ENCODE data around the gene C2orf66.
A peak's percentile ranks its signal among the peaks of the same experiment; 100 is the strongest.

The C2orf66 gene

DNA sequence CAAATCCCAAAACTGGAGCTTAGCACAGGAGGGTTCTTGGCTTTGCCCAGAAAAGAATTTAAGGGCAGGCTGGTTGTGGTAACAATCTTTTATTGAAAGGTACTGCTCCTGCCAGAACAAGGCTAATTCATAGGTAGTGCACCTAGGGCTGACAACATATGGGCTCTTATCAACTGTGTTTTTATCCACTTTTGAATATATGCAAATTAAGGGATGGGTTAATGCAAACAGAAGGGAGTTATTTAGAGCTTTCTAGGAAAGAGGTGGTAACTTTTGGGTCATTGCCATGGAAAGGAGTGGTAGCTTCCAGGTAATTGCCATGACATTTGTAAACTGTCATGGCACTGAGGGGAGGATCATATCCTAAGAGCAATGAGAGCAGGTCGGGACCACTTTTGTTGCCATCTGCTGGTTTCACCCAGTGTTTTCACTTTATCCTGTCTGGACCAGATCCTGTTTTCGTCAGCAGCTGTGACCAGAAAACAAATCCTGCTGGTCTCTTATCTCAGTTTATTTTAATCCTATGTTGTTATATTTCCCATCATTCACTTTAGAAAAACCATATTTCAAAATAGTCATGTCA is 981 bp downstream of the C2orf66 start:
- Histone ChIP-seq H3K9me3 (ENCODE audit: insufficient read depth, low read length, severe bottlenecking) (no peaks in the 10 kb centered on the region), H3K4me3 (ENCODE audit: low read depth in 1 of 2, low read length in 2 of 2) (no peak overlapping the region), H3K4me1 (ENCODE audit: insufficient read depth, low read length) (no peaks in the 10 kb centered on the region), H4K20me1 (ENCODE audit: insufficient read depth, low read length) (no peaks in the 10 kb centered on the region), H3K27me3 (ENCODE audit: insufficient read depth, low read length, poor library complexity) (no peaks in the 10 kb centered on the region), H2AFZ (ENCODE audit: low read depth, low read length) (no peak overlapping the region), H3K36me3 (ENCODE audit: insufficient read depth, low read length) (no peaks in the 10 kb centered on the region), H3K9ac (ENCODE audit: low read depth, low read length) (no peak overlapping the region), H3K79me2 (ENCODE audit: insufficient read depth, low read length) (no peaks in the 10 kb centered on the region), H3K4me2 (ENCODE audit: insufficient read depth, low read length) (no peak overlapping the region), H3K27ac (ENCODE audit: low read length) (no peak overlapping the region)
- no peak for ATAC-seq (ENCODE audit: insufficient read depth, low read depth)
- DNase-seq: no peak
- TF ChIP-seq, protein P1, sequence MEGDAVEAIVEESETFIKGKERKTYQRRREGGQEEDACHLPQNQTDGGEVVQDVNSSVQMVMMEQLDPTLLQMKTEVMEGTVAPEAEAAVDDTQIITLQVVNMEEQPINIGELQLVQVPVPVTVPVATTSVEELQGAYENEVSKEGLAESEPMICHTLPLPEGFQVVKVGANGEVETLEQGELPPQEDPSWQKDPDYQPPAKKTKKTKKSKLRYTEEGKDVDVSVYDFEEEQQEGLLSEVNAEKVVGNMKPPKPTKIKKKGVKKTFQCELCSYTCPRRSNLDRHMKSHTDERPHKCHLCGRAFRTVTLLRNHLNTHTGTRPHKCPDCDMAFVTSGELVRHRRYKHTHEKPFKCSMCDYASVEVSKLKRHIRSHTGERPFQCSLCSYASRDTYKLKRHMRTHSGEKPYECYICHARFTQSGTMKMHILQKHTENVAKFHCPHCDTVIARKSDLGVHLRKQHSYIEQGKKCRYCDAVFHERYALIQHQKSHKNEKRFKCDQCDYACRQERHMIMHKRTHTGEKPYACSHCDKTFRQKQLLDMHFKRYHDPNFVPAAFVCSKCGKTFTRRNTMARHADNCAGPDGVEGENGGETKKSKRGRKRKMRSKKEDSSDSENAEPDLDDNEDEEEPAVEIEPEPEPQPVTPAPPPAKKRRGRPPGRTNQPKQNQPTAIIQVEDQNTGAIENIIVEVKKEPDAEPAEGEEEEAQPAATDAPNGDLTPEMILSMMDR (IDR thresholded peaks at IDR 0.05; ENCODE audit: borderline replicate concordance, extremely low read depth, low read length, poor library complexity, severe bottlenecking): peak; percentile 24
- TF ChIP-seq EZH2 (IDR thresholded peaks at IDR 0.05; ENCODE audit: borderline replicate concordance, low read depth, low read length, severe bottlenecking): no peak

DNA sequence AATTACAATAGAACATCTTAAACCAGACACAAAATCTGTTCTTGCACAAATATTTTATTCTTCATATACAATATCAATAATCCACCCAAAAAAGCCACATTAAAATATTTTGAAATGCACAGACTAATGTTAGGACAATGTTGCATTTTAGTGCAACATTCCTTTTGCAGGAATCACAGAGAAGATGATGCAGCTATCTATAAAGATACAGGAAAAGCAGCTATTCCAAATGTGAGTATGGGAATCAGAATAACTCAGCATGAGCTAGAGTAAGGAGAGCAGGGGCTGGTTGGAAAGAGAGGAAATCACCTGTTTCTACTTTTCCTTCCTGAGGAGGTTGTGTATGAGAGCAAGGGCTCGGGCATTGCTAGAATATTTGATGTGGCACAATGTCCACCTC is 4.8 kb downstream of the C2orf66 start:
- peaks cover 1% of the 10 kb centered on the region for H3K79me2 ChIP-seq (ENCODE audit: insufficient read depth, low read length)
- H3K4me2 ChIP-seq (ENCODE audit: insufficient read depth, low read length): no peak overlapping the region
- H3K4me3 ChIP-seq (ENCODE audit: low read depth in 1 of 2, low read length in 2 of 2): no peak overlapping the region
- H3K27me3 ChIP-seq (ENCODE audit: insufficient read depth, low read length, poor library complexity): no peaks in the 10 kb centered on the region
- no peak overlapping the region for H3K27ac ChIP-seq (ENCODE audit: low read length)
- no peak overlapping the region for H3K9ac ChIP-seq (ENCODE audit: low read depth, low read length)
- DNase-seq (no peak), ATAC-seq (ENCODE audit: insufficient read depth, low read depth) (no peak)
- H3K9me3 ChIP-seq (ENCODE audit: insufficient read depth, low read length, severe bottlenecking): no peaks in the 10 kb centered on the region
- no peaks in the 10 kb centered on the region for H4K20me1 ChIP-seq (ENCODE audit: insufficient read depth, low read length)
- no peak overlapping the region for H2AFZ ChIP-seq (ENCODE audit: low read depth, low read length)
- TF ChIP-seq EZH2 (IDR thresholded peaks at IDR 0.05; ENCODE audit: borderline replicate concordance, low read depth, low read length, severe bottlenecking): no peak
- TF ChIP-seq, protein P1 (IDR thresholded peaks at IDR 0.05; ENCODE audit: borderline replicate concordance, extremely low read depth, low read length, poor library complexity, severe bottlenecking): no peak
- no peaks in the 10 kb centered on the region for H3K36me3 ChIP-seq (ENCODE audit: insufficient read depth, low read length)
- peaks cover 10% of the 10 kb centered on the region for H3K4me1 ChIP-seq (ENCODE audit: insufficient read depth, low read length)

DNA sequence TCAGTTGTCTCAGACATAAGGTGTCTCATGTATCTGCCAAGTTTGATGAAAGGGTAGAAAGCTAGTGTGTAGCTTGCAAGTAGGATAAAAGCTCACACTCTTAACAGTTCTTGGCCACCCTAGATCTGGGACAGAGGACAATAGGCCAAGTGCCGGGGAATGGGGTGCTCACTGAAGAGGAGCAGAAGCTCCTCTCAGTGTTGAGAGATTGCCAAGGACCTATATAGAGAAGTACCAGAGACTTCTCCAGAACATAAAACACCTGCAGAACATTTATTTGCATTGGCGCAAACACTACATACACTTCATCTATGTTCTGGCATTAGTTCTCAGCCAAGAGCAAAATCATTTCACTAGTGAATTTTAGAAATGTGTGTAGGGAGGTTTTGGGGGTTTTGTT is 6.8 kb downstream of the C2orf66 start:
- Histone ChIP-seq H3K79me2 (ENCODE audit: insufficient read depth, low read length) (peaks cover 21% of the 10 kb centered on the region), H3K9ac (ENCODE audit: low read depth, low read length) (no peak overlapping the region), H3K27me3 (ENCODE audit: insufficient read depth, low read length, poor library complexity) (no peaks in the 10 kb centered on the region), H3K9me3 (ENCODE audit: insufficient read depth, low read length, severe bottlenecking) (no peaks in the 10 kb centered on the region), H3K27ac (ENCODE audit: low read length) (no peak overlapping the region), H3K4me1 (ENCODE audit: insufficient read depth, low read length) (peaks cover 25% of the 10 kb centered on the region), H3K36me3 (ENCODE audit: insufficient read depth, low read length) (peaks cover 6% of the 10 kb centered on the region; the same call in 1 of the 2 replicates), H4K20me1 (ENCODE audit: insufficient read depth, low read length) (no peaks in the 10 kb centered on the region), H2AFZ (ENCODE audit: low read depth, low read length) (no peak overlapping the region), H3K4me3 (ENCODE audit: low read depth in 1 of 2, low read length in 2 of 2) (no peak overlapping the region), H3K4me2 (ENCODE audit: insufficient read depth, low read length) (no peak overlapping the region)
- no peak for TF ChIP-seq EZH2 (IDR thresholded peaks at IDR 0.05; ENCODE audit: borderline replicate concordance, low read depth, low read length, severe bottlenecking)
- no peak for DNase-seq
- ATAC-seq (ENCODE audit: insufficient read depth, low read depth): no peak

DNA sequence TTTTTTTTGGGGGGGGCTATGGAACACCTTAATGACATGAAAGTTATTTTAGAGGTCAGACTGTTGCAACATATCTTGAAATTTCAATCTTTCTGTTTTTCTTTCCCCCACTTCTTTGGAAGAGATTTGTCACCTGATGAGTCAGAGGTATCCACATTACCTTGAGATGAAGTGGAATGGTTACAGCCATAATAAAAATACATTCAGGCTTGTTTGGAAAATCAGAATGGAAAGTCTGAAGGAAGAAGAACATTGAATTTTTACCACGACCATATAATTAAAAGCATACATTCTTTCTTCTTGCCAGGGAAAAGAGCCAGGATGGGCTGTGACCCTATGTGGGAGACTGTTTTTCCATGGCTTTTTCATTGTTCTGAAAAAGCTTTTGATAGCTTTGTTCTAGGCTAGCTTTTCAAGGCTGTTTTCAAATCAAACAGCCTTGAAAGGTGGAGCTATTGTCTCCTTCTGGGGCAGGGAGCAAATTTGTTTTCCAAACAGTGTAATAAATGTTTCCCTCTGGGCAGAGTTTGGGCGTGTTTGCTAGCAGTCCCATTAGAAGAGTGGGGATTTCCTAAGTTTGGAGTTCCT is 7.4 kb downstream of the C2orf66 start:
- Histone ChIP-seq H3K4me3 (ENCODE audit: low read depth in 1 of 2, low read length in 2 of 2) (no peak overlapping the region), H3K4me1 (ENCODE audit: insufficient read depth, low read length) (peaks cover 31% of the 10 kb centered on the region), H3K27me3 (ENCODE audit: insufficient read depth, low read length, poor library complexity) (no peaks in the 10 kb centered on the region), H3K79me2 (ENCODE audit: insufficient read depth, low read length) (peaks cover 27% of the 10 kb centered on the region), H3K27ac (ENCODE audit: low read length) (no peak overlapping the region), H2AFZ (ENCODE audit: low read depth, low read length) (peak overlapping the region; percentile 84; the same call in 1 of the 2 replicates), H3K9ac (ENCODE audit: low read depth, low read length) (no peak overlapping the region), H3K9me3 (ENCODE audit: insufficient read depth, low read length, severe bottlenecking) (no peaks in the 10 kb centered on the region), H3K36me3 (ENCODE audit: insufficient read depth, low read length) (peaks cover 12% of the 10 kb centered on the region), H3K4me2 (ENCODE audit: insufficient read depth, low read length) (no peak overlapping the region), H4K20me1 (ENCODE audit: insufficient read depth, low read length) (no peaks in the 10 kb centered on the region)
- TF ChIP-seq, protein P1 (IDR thresholded peaks at IDR 0.05; ENCODE audit: borderline replicate concordance, extremely low read depth, low read length, poor library complexity, severe bottlenecking): no peak
- TF ChIP-seq EZH2 (IDR thresholded peaks at IDR 0.05; ENCODE audit: borderline replicate concordance, low read depth, low read length, severe bottlenecking): no peak
- DNase-seq (no peak), ATAC-seq (ENCODE audit: insufficient read depth, low read depth) (no peak)

Data from DND-41 (cell line).